GM12878 (cell line): ENCODE measurements around the gene ABCF3. TPM values are rescaled to one million over a fixed set of nuclear protein-coding genes. Genes with fewer than 3 reads are reported as not detected.

ENCODE experiments used
- ATAC-seq: fragments of 200-7000 bp; cut with Tn5 transposase; 3 replicates; pipeline ENCODE4 v1.9.1; 2020; ENCODE audit warnings: mild to moderate bottlenecking, moderate library complexity
- BruUV-seq: library from RNA; stranded (reverse); fragments of 400-500 nt; replicated peaks from 2 replicates; lab custom pipeline; 2021; lab: Mats Ljungman, UMichigan
- CTCF ChIA-PET: fragments of 300-600 bp; sonication (Branson Sonifier 250); formaldehyde crosslinking; extraction: SDS; loops from one replicate; lab custom pipeline; 2021; ENCODE audit warnings: inconsistent platforms; lab: Yijun Ruan, JAX
- POLR2A ChIA-PET: fragments of 350-600 bp; formaldehyde crosslinking; extraction: SDS; loops from one replicate; lab custom pipeline; 2021; ENCODE audit warnings: inconsistent platforms; lab: Charles Lee
- RAD21 ChIA-PET: fragments of 300-600 bp; sonication (Branson Sonifier 250); formaldehyde crosslinking; loops from one replicate; lab custom pipeline; 2023; ENCODE audit warnings: antibody characterized with exemption; ENCODE audit not compliant: unreplicated experiment; lab: Charles Lee
- SMC1A ChIA-PET: fragments of 300-600 bp; sonication (Branson Sonifier 250); formaldehyde crosslinking; loops from one replicate; lab custom pipeline; 2023; ENCODE audit not compliant: unreplicated experiment, uncharacterized antibody; lab: Charles Lee
- DNase-seq: peaks from one replicate; pipeline ENCODE4 v3.0.0-alpha.2; 2011; ENCODE audit warnings: low read depth, low spot score
- FAIRE-seq: peaks from 3 replicates; lab custom pipeline; 2011; peaks lifted over from hg19 to GRCh38; lab: Jason Lieb, UNC
- H2AFZ ChIP-seq: 2 replicates; pipeline ENCODE4 v1.6.0; 2011; ENCODE audit warnings: low read depth, low read length, control low read depth; ENCODE audit not compliant: control insufficient read depth
- H3K27ac ChIP-seq: 2 replicates; pipeline ENCODE4 v1.5.1; 2011; ENCODE audit warnings: control low read depth; ENCODE audit not compliant: control insufficient read depth, insufficient read depth
- H3K27me3 ChIP-seq, 2 experiments: replicated peaks in 1 of 2; 2 replicates each; pipeline versions ENCODE4 v1.6.0 to v1.6.1; 2011; ENCODE audit warnings: low read length in 1 of 2; ENCODE audit not compliant: control insufficient read depth in 2 of 2, insufficient read depth in 2 of 2
- H3K36me3 ChIP-seq, 2 experiments: 2 replicates each; pipeline ENCODE4 v1.5.1; 2011; ENCODE audit warnings: low read length in 1 of 2; ENCODE audit not compliant: control insufficient read depth in 2 of 2, insufficient read depth in 2 of 2
- H3K4me1 ChIP-seq: 2 replicates; pipeline ENCODE4 v1.6.1; 2011; ENCODE audit warnings: mild to moderate bottlenecking, low read length, moderate library complexity, mixed read lengths; ENCODE audit not compliant: control insufficient read depth, insufficient read depth
- H3K4me2 ChIP-seq: 2 replicates; pipeline ENCODE4 v1.6.0; 2011; ENCODE audit warnings: control low read depth; ENCODE audit not compliant: control insufficient read depth, insufficient read depth
- H3K4me3 ChIP-seq: fragments of 200-600 bp; sonication (generic); 2 replicates; pipeline ENCODE4 v1.5.1; 2016
- H3K79me2 ChIP-seq: 2 replicates; pipeline ENCODE4 v1.6.0; 2011; ENCODE audit warnings: low read length; ENCODE audit not compliant: control insufficient read depth, insufficient read depth
- H3K9ac ChIP-seq: 2 replicates; pipeline ENCODE4 v1.8.0; 2011; ENCODE audit warnings: low read length, control low read depth, mixed read lengths; ENCODE audit not compliant: control insufficient read depth, insufficient read depth
- H3K9me3 ChIP-seq: replicated peaks from 3 replicates; pipeline ENCODE4 v1.5.1; 2011; ENCODE audit warnings: mild to moderate bottlenecking, low read length; ENCODE audit not compliant: control insufficient read depth, insufficient read depth
- H4K20me1 ChIP-seq: 2 replicates; pipeline ENCODE4 v1.6.0; 2011; ENCODE audit not compliant: control insufficient read depth, insufficient read depth
- ESRRA ChIP-seq: IDR thresholded peaks from 2 replicates; pipeline ENCODE4 v1.6.1; 2012; ENCODE audit warnings: mild to moderate bottlenecking, low read length, improper control_type of control experiment
- EZH2 ChIP-seq: IDR thresholded peaks from 2 replicates; pipeline ENCODE4 v1.6.1; 2012; ENCODE audit warnings: low read depth, mild to moderate bottlenecking, control low read depth, inconsistent platforms, low read length, borderline replicate concordance; ENCODE audit not compliant: control insufficient read depth
- HDAC2 ChIP-seq: fragments of 200-600 bp; sonication (generic); IDR thresholded peaks from 2 replicates; pipeline ENCODE4 v1.6.1; 2017
- MTA3 ChIP-seq: IDR thresholded peaks from 2 replicates; pipeline ENCODE4 v1.6.1; 2012; ENCODE audit warnings: low read length, inconsistent platforms, borderline replicate concordance
- RFX5 ChIP-seq: IDR thresholded peaks from 2 replicates; pipeline ENCODE4 v1.6.1; 2011; ENCODE audit warnings: low read depth, low read length, improper control_type of control experiment
- SREBF1 ChIP-seq: IDR thresholded peaks from 2 replicates; pipeline ENCODE4 v1.6.1; 2012; ENCODE audit warnings: mild to moderate bottlenecking, low read length
- SUZ12 ChIP-seq: fragments of 200-600 bp; sonication (generic); IDR thresholded peaks from one replicate; pipeline ENCODE4 v1.6.1; 2018; ENCODE audit warnings: antibody characterized with exemption, mild to moderate bottlenecking; ENCODE audit not compliant: unreplicated experiment
- TBL1XR1 ChIP-seq: IDR thresholded peaks from 2 replicates; pipeline ENCODE4 v1.6.1; 2012; ENCODE audit warnings: low read depth, low read length, improper control_type of control experiment
- WGBS: methylation state at CpG from one replicate; pipeline ENCODE4 v1.1.6; 2016; ENCODE audit warnings: low lambda C conversion rate; ENCODE audit not compliant: insufficient replicate concordance, insufficient coverage; ENCODE audit errors: missing lambda C conversion rate; 5-methylcytosine and 5-hydroxymethylcytosine counted together
- in situ Hi-C: fragments of 300-500 bp; cut with MboI; formaldehyde crosslinking; loops from 9 replicates; pipeline ENCODE4 v1.14.3; 2018; ENCODE audit warnings: mixed read lengths
- intact Hi-C: fragments of 100-400 bp; cut with micrococcal nuclease; formaldehyde crosslinking; loops from one replicate; pipeline ENCODE4 v1.14.2; 2022; ENCODE audit not compliant: unreplicated experiment
- polyA plus RNA-seq, 11 experiments: library from polyadenylated mRNA; depleted of rRNA in 4 of 11; unstranded in 6 of 11; stranded (reverse) in 5 of 11; fragments of >200 nt; fragmentation: Nextera tagmentation in 4 of 11; fragmentation: Illumina TruSeq in 1 of 11; extraction: Ambion mirVana in 4 of 11; extraction: Trizol in 1 of 11; gene quantifications; 1 replicate in 1 of 11; 2 replicates in 10 of 11; pipeline versions ENCODE4 v1.2.1 to v1.2.3, GENCODE V29; 2011 to 2016; ENCODE audit warnings: inconsistent platforms in 2 of 11, missing spikeins in 2 of 11, low read depth in 1 of 11
- total RNA-seq, 4 experiments: library from RNA; depleted of rRNA in 3 of 4; stranded (reverse); fragments of >200 nt in 3 of 4; fragmentation: Illumina TruSeq in 1 of 4; extraction: Trizol in 1 of 4; gene quantifications; 2 replicates each; pipeline versions ENCODE4 v1.2.1 to v1.2.3, GENCODE V29; 2013 to 2021
- TF ChIP-seq, protein P1 (sequence below): fragments of 450-650 bp; IDR thresholded peaks from 2 replicates; pipeline ENCODE4 v1.6.1; 2017; ENCODE audit warnings: mild to moderate bottlenecking, low read depth, inconsistent platforms; ENCODE audit not compliant: poor library complexity, severe bottlenecking
- TF ChIP-seq, protein P2 (sequence below): fragments of 450-650 bp; IDR thresholded peaks from 2 replicates; pipeline ENCODE4 v1.6.1; 2018; ENCODE audit warnings: borderline replicate concordance, mild to moderate bottlenecking; ENCODE audit not compliant: partially characterized antibody
- TF ChIP-seq, protein P3 (sequence below): fragments of 450-650 bp; conservative IDR thresholded peaks from 2 replicates; pipeline ENCODE4 v1.6.1; 2017; ENCODE audit warnings: mild to moderate bottlenecking, moderate library complexity

Gene ABCF3
- total and polyA plus RNA-seq, 10 of the 15 experiments (the other 5 are each of a cell fraction or from before 2014, with no cell fraction given): 6.1 to 71.3 (median 46.9) TPM

- CTCF ChIA-PET: no interaction called here
- H3K9ac ChIP-seq: no peak overlapping the region
- no peak for DNase-seq
- H3K79me2 ChIP-seq: peaks cover 2% of the 10 kb centered on the region
- BruUV-seq: no TSS peak
- no peak overlapping the region for H3K4me3 ChIP-seq
- no peak overlapping the region for H3K27ac ChIP-seq
- SMC1A ChIA-PET: no interaction called here
- no peak overlapping the region for H2AFZ ChIP-seq
- RAD21 ChIA-PET: no interaction called here
- TF ChIP-seq TBL1XR1 (no peak), MTA3 (no peak), EZH2 (no peak), RFX5 (no peak), SREBF1 (no peak)
- TF ChIP-seq, all 136 proteins: peak for 0
- intact Hi-C loops (no loop called here), in situ Hi-C loops (no loop called here)
- Histone ChIP-seq H3K27me3 (no peaks in the 10 kb centered on the region), H3K9me3 (no peaks in the 10 kb centered on the region), H4K20me1 (no peaks in the 10 kb centered on the region), H3K36me3 (peaks cover 8 to 17% of the 10 kb centered on the region in 2 experiments; a peak in 3 of 4 replicates), H3K4me1 (peaks cover 3% of the 10 kb centered on the region; the same call in 1 of the 2 replicates), H3K4me2 (no peak overlapping the region)
- ATAC-seq (no peak), FAIRE-seq (no peak)
- POLR2A ChIA-PET: interaction anchor here (0.5 kb wide), 1 partner anchor 9 kb away, joined by 4 read pairs; no protein-coding TSS in a partner anchor
- 100% methylated on average over 3 of the region's 3 CpGs for WGBS
Observed at GRCh38 chr3:184165543-184165942, 20.5 kb upstream of the ABCF3 start.

DNA sequence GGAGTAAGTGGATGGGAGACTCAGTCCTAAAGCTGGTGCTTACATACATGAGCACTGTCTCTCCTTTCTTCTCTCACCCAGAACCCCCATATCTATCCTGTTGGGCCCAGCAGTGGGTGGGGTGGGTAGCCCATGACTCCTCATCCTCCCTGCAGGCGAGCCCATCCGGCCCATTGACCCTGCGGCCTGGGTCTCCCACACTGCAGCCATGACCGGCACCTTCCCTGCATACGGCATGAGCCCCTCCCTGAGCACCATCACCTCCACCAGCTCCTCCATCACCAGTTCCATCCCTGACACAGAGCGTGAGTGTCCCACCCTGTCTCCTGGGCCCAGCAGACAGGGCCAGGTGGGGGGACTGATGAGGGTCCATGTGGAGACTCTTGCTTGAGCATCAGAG, 19.3 kb upstream of the ABCF3 start:
- intact Hi-C loops (no loop called here), in situ Hi-C loops (no loop called here)
- H3K4me1 ChIP-seq: no peaks in the 10 kb centered on the region
- peaks cover 8 to 17% of the 10 kb centered on the region in 2 experiments; a peak in 3 of 4 replicates for H3K36me3 ChIP-seq
- no peaks in the 10 kb centered on the region for H4K20me1 ChIP-seq
- FAIRE-seq (no peak), ATAC-seq (no peak), DNase-seq (no peak)
- no peaks in the 10 kb centered on the region for H3K27me3 ChIP-seq
- no peaks in the 10 kb centered on the region for H3K9me3 ChIP-seq
- ChIA-PET SMC1A (no interaction called here), POLR2A (interaction anchor here (0.6 kb wide), 1 partner anchor 7 kb away, joined by 4 read pairs; no protein-coding TSS in a partner anchor), CTCF (no interaction called here), RAD21 (no interaction called here)
- no TSS peak for BruUV-seq
- H3K79me2 ChIP-seq: no peaks in the 10 kb centered on the region
- no peak overlapping the region for H3K9ac ChIP-seq
- H3K4me3 ChIP-seq: no peak overlapping the region
- 93% methylated on average over 6 of the region's 6 CpGs for WGBS
- H2AFZ ChIP-seq: no peak overlapping the region
- no peak overlapping the region for H3K27ac ChIP-seq
- no peak overlapping the region for H3K4me2 ChIP-seq
- TF ChIP-seq SUZ12 (no peak), HDAC2 (no peak), ESRRA (no peak)
- TF ChIP-seq, protein P1, sequence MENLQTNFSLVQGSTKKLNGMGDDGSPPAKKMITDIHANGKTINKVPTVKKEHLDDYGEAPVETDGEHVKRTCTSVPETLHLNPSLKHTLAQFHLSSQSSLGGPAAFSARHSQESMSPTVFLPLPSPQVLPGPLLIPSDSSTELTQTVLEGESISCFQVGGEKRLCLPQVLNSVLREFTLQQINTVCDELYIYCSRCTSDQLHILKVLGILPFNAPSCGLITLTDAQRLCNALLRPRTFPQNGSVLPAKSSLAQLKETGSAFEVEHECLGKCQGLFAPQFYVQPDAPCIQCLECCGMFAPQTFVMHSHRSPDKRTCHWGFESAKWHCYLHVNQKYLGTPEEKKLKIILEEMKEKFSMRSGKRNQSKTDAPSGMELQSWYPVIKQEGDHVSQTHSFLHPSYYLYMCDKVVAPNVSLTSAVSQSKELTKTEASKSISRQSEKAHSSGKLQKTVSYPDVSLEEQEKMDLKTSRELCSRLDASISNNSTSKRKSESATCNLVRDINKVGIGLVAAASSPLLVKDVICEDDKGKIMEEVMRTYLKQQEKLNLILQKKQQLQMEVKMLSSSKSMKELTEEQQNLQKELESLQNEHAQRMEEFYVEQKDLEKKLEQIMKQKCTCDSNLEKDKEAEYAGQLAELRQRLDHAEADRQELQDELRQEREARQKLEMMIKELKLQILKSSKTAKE: no peak
- TF ChIP-seq, protein P2, sequence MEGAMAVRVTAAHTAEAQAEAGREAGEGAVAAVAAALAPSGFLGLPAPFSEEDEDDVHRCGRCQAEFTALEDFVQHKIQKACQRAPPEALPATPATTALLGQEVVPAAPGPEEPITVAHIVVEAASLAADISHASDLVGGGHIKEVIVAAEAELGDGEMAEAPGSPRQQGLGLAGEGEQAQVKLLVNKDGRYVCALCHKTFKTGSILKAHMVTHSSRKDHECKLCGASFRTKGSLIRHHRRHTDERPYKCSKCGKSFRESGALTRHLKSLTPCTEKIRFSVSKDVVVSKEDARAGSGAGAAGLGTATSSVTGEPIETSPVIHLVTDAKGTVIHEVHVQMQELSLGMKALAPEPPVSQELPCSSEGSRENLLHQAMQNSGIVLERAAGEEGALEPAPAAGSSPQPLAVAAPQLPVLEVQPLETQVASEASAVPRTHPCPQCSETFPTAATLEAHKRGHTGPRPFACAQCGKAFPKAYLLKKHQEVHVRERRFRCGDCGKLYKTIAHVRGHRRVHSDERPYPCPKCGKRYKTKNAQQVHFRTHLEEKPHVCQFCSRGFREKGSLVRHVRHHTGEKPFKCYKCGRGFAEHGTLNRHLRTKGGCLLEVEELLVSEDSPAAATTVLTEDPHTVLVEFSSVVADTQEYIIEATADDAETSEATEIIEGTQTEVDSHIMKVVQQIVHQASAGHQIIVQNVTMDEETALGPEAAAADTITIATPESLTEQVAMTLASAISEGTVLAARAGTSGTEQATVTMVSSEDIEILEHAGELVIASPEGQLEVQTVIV: no peak
- TF ChIP-seq, protein P3, sequence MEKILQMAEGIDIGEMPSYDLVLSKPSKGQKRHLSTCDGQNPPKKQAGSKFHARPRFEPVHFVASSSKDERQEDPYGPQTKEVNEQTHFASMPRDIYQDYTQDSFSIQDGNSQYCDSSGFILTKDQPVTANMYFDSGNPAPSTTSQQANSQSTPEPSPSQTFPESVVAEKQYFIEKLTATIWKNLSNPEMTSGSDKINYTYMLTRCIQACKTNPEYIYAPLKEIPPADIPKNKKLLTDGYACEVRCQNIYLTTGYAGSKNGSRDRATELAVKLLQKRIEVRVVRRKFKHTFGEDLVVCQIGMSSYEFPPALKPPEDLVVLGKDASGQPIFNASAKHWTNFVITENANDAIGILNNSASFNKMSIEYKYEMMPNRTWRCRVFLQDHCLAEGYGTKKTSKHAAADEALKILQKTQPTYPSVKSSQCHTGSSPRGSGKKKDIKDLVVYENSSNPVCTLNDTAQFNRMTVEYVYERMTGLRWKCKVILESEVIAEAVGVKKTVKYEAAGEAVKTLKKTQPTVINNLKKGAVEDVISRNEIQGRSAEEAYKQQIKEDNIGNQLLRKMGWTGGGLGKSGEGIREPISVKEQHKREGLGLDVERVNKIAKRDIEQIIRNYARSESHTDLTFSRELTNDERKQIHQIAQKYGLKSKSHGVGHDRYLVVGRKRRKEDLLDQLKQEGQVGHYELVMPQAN: no peak
